Panc1 (cell line): ENCODE data around the gene WNT11. TPM values are rescaled to one million over a fixed set of nuclear protein-coding genes. Genes with fewer than 3 reads are reported as not detected.

Source experiments
- ATAC-seq: fragments of 200-7000 bp; cut with Tn5 transposase; 2 replicates; pipeline ENCODE4 v1.9.1; 2020; ENCODE audit warnings: mild to moderate bottlenecking, moderate library complexity
- BruUV-seq: library from RNA; stranded (reverse); fragments of 400-500 nt; replicated peaks from 2 replicates; lab custom pipeline; 2021; lab: Mats Ljungman, UMichigan
- CTCF ChIA-PET: fragments of 300-600 bp; sonication (Branson Sonifier 250); formaldehyde crosslinking; loops from one replicate; lab custom pipeline; 2022; ENCODE audit warnings: antibody characterized with exemption; lab: Charles Lee
- POLR2A ChIA-PET: fragments of 300-600 bp; sonication (Branson Sonifier 250); formaldehyde crosslinking; loops from one replicate; lab custom pipeline; 2022; ENCODE audit warnings: antibody characterized with exemption; lab: Charles Lee
- DNase-seq: peaks from one replicate; pipeline ENCODE4 v3.0.0-alpha.2; 2010; ENCODE audit warnings: low read depth, low spot score
- H3K27ac ChIP-seq: 2 replicates; pipeline ENCODE4 v1.5.1; 2011; ENCODE audit warnings: mild to moderate bottlenecking, low read length, inconsistent platforms
- H3K27me3 ChIP-seq: fragments of 200-500 bp; sonication (Bioruptor generic); 2 replicates; pipeline ENCODE4 v1.6.0; 2014; ENCODE audit warnings: low read length, inconsistent platforms; ENCODE audit not compliant: control insufficient read depth, insufficient read depth
- H3K36me3 ChIP-seq: fragments of 200-500 bp; sonication (Bioruptor generic); 2 replicates; pipeline ENCODE4 v1.5.1; 2014; ENCODE audit warnings: inconsistent platforms, mild to moderate bottlenecking, low read length, moderate library complexity; ENCODE audit not compliant: control insufficient read depth, insufficient read depth
- H3K4me1 ChIP-seq: 2 replicates; pipeline ENCODE4 v1.5.1; 2011; ENCODE audit warnings: inconsistent platforms, mild to moderate bottlenecking, low read length, moderate library complexity; ENCODE audit not compliant: control insufficient read depth, insufficient read depth
- H3K4me3 ChIP-seq, 2 experiments: 2 replicates each; pipeline ENCODE4 v1.5.1; 2011 to 2012; ENCODE audit warnings: low read depth in 2 of 2, low read length in 2 of 2, mild to moderate bottlenecking in 2 of 2, inconsistent platforms in 1 of 2, moderate library complexity in 1 of 2
- H3K9me3 ChIP-seq: fragments of 200-500 bp; sonication (Bioruptor generic); 2 replicates; pipeline ENCODE4 v1.5.1; 2014; ENCODE audit warnings: low read depth, mild to moderate bottlenecking, inconsistent platforms, low read length, moderate library complexity; ENCODE audit not compliant: control insufficient read depth, insufficient read depth
- CTCF ChIP-seq: fragments of 450-650 bp; IDR thresholded peaks from 2 replicates; pipeline ENCODE4 v1.5.1; 2017; ENCODE audit warnings: mild to moderate bottlenecking
- POLR2AphosphoS5 ChIP-seq: IDR thresholded peaks from 2 replicates; pipeline ENCODE4 v1.6.1; 2012; ENCODE audit warnings: mild to moderate bottlenecking, low read depth, low read length, moderate library complexity
- REST ChIP-seq, 2 experiments: IDR thresholded peaks; 2 replicates each; pipeline ENCODE4 v1.6.1; 2011 to 2012; ENCODE audit warnings: low read depth in 2 of 2, control low read depth in 1 of 2, low read length in 1 of 2, mild to moderate bottlenecking in 1 of 2, moderate library complexity in 1 of 2; ENCODE audit not compliant: insufficient read depth in 1 of 2
- SIN3A ChIP-seq: IDR thresholded peaks from 2 replicates; pipeline ENCODE4 v1.6.1; 2012; ENCODE audit warnings: low read depth, mild to moderate bottlenecking, low read length, moderate library complexity, borderline replicate concordance; ENCODE audit not compliant: insufficient read depth
- TCF7L2 ChIP-seq: IDR thresholded peaks from 2 replicates; pipeline ENCODE4 v1.6.1; 2011; ENCODE audit warnings: mild to moderate bottlenecking, low read depth, low read length, inconsistent platforms
- in situ Hi-C: cut with HindIII; loops from 2 replicates; pipeline ENCODE4 v1.10.0; 2016; ENCODE audit warnings: low sequenced_read_pairs, low pct_unique_long_range_greater_than_20kb
- intact Hi-C: fragments of 100-400 bp; cut with micrococcal nuclease; formaldehyde crosslinking; loops from one replicate; pipeline ENCODE4 v1.10.0; 2022; ENCODE audit not compliant: unreplicated experiment
- total RNA-seq: library from RNA; stranded (reverse); gene quantifications from one replicate; pipeline ENCODE4 v1.2.1, GENCODE V29; 2021; ENCODE audit not compliant: unreplicated experiment

The WNT11 gene
- total RNA-seq, 1 experiment from 2014 or later: 1.1 TPM

- no TSS peak for BruUV-seq
- intact Hi-C loops (no loop called here), in situ Hi-C loops (no loop called here)
These were observed 59.1 kb downstream of the WNT11 start for GRCh38 chr11:76147106-76147740.

GRCh38 chr11:76143274-76143673, 63.0 kb downstream of the WNT11 start:
- H3K9me3 ChIP-seq: no peaks in the 10 kb centered on the region
- H3K27me3 ChIP-seq: no peaks in the 10 kb centered on the region
- no peaks in the 10 kb centered on the region for H3K4me1 ChIP-seq
- H3K27ac ChIP-seq: no peak overlapping the region
- H3K36me3 ChIP-seq: no peaks in the 10 kb centered on the region
- in situ Hi-C loops: no loop called here
- intact Hi-C loops: no loop called here
- no TSS peak for BruUV-seq
- DNase-seq: no peak
- no peak overlapping the region for H3K4me3 ChIP-seq
- ChIA-PET POLR2A (no interaction called here), CTCF (no interaction called here)
- TF ChIP-seq SIN3A (no peak), TCF7L2 (no peak), REST (IDR thresholded peaks at IDR 0.05; ENCODE audit: insufficient read depth in 1 of 2, low read depth in 2 of 2, low read length in 1 of 2) (no peak), CTCF (no peak), POLR2AphosphoS5 (no peak)
- ATAC-seq: no peak

More at GRCh38 chr11:76147106-76147740, 59.1 kb downstream of the WNT11 start:
- ChIA-PET POLR2A (no interaction called here), CTCF (interaction anchor here (0.9 kb wide), 1 partner anchor 243 kb away, joined by 3 read pairs; no protein-coding TSS in a partner anchor)
- peaks cover 3% of the 10 kb centered on the region; the same call in 1 of the 2 replicates for H3K4me1 ChIP-seq
- no peak for DNase-seq
- H3K4me3 ChIP-seq: no peak overlapping the region
- no peak for ATAC-seq
- TF ChIP-seq POLR2AphosphoS5 (no peak), SIN3A (no peak), REST (IDR thresholded peaks at IDR 0.05; ENCODE audit: insufficient read depth in 1 of 2, low read depth in 2 of 2, low read length in 1 of 2) (no peak), CTCF (no peak), TCF7L2 (no peak)
- H3K36me3 ChIP-seq: no peaks in the 10 kb centered on the region
- H3K9me3 ChIP-seq: no peaks in the 10 kb centered on the region
- H3K27ac ChIP-seq: no peak overlapping the region
- no peaks in the 10 kb centered on the region for H3K27me3 ChIP-seq
